Cardiac fibroblast (primary cell): ENCODE results near the gene ADARB2.

ENCODE experiments used
- DNase-seq, 2 donors: peaks; one replicate each; pipeline versions ENCODE4 v3.0.0 to v3.0.0-alpha.2; 2010; ENCODE audit warnings: low read depth in 2 of 2
- H3K4me3 ChIP-seq, 2 donors: replicated peaks in 1 of 2; 1 replicate in 1 of 2; 2 replicates in 1 of 2; pipeline ENCODE4 v1.5.1; 2011; ENCODE audit warnings: low read depth in 2 of 2, low read length in 2 of 2, mild to moderate bottlenecking in 2 of 2, moderate library complexity in 1 of 2
- CTCF ChIP-seq: IDR thresholded peaks from one replicate; pipeline ENCODE4 v1.5.1; 2011; ENCODE audit warnings: low read depth, mild to moderate bottlenecking, low read length, inconsistent platforms

Gene ADARB2

GRCh38 chr10:1536341-1536740, 201.0 kb downstream of the ADARB2 start:
- no peak for TF ChIP-seq CTCF
- DNase-seq = no peak
- no peak overlapping the region for H3K4me3 ChIP-seq

- TF ChIP-seq CTCF = no peak
- no peak overlapping the region for H3K4me3 ChIP-seq
- DNase-seq = no peak
These were observed 201.9 kb downstream of the ADARB2 start for GRCh38 chr10:1535301-1535965.

GRCh38 chr10:1534820-1535219, 202.5 kb downstream of the ADARB2 start:
- DNase-seq = no peak
- no peak overlapping the region for H3K4me3 ChIP-seq

GRCh38 chr10:1532636-1533035, 204.7 kb downstream of the ADARB2 start:
- TF ChIP-seq CTCF = no peak
- H3K4me3 ChIP-seq = no peak overlapping the region
- DNase-seq = no peak

More at GRCh38 chr10:1534820-1535219, 202.5 kb downstream of the ADARB2 start:
- TF ChIP-seq CTCF = no peak

- TF ChIP-seq CTCF = no peak
- H3K4me3 ChIP-seq = no peak overlapping the region
- DNase-seq = no peak
These were observed 205.3 kb downstream of the ADARB2 start for GRCh38 chr10:1531883-1532597.

- no peak overlapping the region for H3K4me3 ChIP-seq
- TF ChIP-seq CTCF = no peak
These were observed 206.3 kb downstream of the ADARB2 start for GRCh38 chr10:1530871-1531517.

More at GRCh38 chr10:1530871-1531517, 206.3 kb downstream of the ADARB2 start:
- no peak for DNase-seq
